ENCODE measurements around the gene VEGFC.

DNA sequence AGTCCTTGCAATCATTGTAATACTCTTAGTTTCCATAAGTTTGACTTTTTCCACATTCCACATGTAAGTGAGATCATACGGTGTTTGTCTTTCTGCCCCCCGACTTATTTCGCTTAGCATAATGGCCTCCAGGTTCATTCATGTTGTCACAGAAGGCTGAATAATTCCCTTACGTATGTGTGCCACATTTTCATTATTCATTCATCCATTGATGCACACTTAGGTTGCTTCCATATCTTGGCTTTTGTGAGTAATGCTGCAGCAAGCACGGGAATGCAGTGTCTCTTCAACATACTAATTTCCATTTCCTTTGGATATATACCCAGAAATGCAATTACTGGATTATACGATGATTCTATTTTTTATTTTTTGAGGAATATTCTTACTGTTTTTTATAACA, 22.0 kb upstream of the VEGFC start:
- TF ChIP-seq STAT1 (conservative IDR thresholded peaks at IDR 0.05) (no peak), POLR2A (IDR thresholded peaks at IDR 0.05; ENCODE audit: low read depth, low read length) (no peak), MYC (IDR thresholded peaks at IDR 0.05; ENCODE audit: insufficient read depth, insufficient read length, insufficient replicate concordance, low read length, severe bottlenecking) (no peak)
- TF ChIP-seq, protein P1, sequence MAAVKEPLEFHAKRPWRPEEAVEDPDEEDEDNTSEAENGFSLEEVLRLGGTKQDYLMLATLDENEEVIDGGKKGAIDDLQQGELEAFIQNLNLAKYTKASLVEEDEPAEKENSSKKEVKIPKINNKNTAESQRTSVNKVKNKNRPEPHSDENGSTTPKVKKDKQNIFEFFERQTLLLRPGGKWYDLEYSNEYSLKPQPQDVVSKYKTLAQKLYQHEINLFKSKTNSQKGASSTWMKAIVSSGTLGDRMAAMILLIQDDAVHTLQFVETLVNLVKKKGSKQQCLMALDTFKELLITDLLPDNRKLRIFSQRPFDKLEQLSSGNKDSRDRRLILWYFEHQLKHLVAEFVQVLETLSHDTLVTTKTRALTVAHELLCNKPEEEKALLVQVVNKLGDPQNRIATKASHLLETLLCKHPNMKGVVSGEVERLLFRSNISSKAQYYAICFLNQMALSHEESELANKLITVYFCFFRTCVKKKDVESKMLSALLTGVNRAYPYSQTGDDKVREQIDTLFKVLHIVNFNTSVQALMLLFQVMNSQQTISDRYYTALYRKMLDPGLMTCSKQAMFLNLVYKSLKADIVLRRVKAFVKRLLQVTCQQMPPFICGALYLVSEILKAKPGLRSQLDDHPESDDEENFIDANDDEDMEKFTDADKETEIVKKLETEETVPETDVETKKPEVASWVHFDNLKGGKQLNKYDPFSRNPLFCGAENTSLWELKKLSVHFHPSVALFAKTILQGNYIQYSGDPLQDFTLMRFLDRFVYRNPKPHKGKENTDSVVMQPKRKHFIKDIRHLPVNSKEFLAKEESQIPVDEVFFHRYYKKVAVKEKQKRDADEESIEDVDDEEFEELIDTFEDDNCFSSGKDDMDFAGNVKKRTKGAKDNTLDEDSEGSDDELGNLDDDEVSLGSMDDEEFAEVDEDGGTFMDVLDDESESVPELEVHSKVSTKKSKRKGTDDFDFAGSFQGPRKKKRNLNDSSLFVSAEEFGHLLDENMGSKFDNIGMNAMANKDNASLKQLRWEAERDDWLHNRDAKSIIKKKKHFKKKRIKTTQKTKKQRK (IDR thresholded peaks at IDR 0.05; ENCODE audit: low read depth, low read length) = no peak
